Neural cell (in vitro differentiated cells): Measurements from ENCODE around the gene C19orf67.

ENCODE experiments used
- EZH2 ChIP-seq: fragments of 200-600, 300-800 bp; shearing (Covaris generic), sonication (generic); IDR thresholded peaks from 2 replicates; pipeline ENCODE4 v1.6.1; 2014; ENCODE audit warnings: antibody characterized with exemption, low read length, borderline replicate concordance, mild to moderate bottlenecking; ENCODE audit not compliant: insufficient read depth, poor library complexity, severe bottlenecking
- POLR2AphosphoS5 ChIP-seq: IDR thresholded peaks from 2 replicates; pipeline ENCODE4 v1.6.1; 2012
- RAD21 ChIP-seq: fragments of 450-650 bp; conservative IDR thresholded peaks from 2 replicates; pipeline ENCODE4 v1.6.1; 2014; ENCODE audit warnings: antibody characterized with exemption, mild to moderate bottlenecking, moderate library complexity
- TAF1 ChIP-seq: IDR thresholded peaks from 2 replicates; pipeline ENCODE4 v1.6.1; 2012; ENCODE audit warnings: low read depth
- TF ChIP-seq, protein P1 (sequence below): IDR thresholded peaks from 2 replicates; pipeline ENCODE4 v1.6.1; 2012; ENCODE audit warnings: borderline replicate concordance
- TF ChIP-seq, protein P2 (sequence below): fragments of 450-650 bp; IDR thresholded peaks from 2 replicates; pipeline ENCODE4 v1.5.1; 2014; ENCODE audit warnings: antibody characterized with exemption, mild to moderate bottlenecking, moderate library complexity; ENCODE audit not compliant: poor library complexity, severe bottlenecking

DNA sequence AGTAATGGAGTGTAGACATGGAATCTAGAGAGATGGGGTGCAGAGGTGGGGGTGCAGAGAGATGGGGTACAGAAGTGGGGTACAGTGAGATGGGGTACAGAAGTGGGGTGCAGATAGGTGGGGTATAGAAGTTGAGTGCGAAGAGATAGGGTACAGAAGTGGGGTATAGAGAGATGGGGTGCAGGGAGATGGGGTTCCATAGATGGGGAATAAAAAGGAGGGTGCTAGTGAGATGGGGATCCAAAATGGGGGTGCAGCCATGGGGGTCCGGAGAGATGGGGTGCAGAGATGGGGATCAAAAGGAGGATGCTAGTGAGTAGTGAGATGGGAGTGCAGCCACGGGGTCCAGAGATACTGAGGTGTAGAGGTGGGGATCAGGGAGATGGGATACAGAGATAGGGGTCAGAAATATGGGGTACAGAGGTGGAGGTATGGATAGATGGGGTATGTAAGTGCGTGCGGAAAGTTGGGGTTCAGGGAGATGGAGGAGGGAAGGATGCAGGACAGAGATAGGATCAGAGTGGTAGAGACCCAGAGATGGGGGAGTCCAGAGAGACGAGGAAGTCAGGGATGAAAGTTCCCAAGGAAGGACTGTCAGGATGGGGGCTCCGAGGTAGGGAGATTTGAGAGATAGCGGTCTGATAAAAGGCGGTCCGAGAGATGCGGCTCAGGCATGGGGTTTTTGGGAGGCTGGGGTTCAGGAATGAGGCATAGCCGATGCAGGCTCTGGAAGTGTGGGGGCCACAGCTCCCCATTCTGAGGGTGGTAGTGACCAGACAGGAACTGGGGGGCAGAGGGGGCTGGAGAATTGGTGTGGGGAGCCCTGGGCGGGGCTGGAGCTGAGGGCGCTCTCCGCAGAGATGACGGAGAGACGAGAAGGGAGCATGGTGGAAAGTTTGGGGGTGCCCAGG is 27.1 kb downstream of the C19orf67 start:
- TF ChIP-seq POLR2AphosphoS5 = no peak
- no peak for TF ChIP-seq RAD21
- TF ChIP-seq, protein P1, sequence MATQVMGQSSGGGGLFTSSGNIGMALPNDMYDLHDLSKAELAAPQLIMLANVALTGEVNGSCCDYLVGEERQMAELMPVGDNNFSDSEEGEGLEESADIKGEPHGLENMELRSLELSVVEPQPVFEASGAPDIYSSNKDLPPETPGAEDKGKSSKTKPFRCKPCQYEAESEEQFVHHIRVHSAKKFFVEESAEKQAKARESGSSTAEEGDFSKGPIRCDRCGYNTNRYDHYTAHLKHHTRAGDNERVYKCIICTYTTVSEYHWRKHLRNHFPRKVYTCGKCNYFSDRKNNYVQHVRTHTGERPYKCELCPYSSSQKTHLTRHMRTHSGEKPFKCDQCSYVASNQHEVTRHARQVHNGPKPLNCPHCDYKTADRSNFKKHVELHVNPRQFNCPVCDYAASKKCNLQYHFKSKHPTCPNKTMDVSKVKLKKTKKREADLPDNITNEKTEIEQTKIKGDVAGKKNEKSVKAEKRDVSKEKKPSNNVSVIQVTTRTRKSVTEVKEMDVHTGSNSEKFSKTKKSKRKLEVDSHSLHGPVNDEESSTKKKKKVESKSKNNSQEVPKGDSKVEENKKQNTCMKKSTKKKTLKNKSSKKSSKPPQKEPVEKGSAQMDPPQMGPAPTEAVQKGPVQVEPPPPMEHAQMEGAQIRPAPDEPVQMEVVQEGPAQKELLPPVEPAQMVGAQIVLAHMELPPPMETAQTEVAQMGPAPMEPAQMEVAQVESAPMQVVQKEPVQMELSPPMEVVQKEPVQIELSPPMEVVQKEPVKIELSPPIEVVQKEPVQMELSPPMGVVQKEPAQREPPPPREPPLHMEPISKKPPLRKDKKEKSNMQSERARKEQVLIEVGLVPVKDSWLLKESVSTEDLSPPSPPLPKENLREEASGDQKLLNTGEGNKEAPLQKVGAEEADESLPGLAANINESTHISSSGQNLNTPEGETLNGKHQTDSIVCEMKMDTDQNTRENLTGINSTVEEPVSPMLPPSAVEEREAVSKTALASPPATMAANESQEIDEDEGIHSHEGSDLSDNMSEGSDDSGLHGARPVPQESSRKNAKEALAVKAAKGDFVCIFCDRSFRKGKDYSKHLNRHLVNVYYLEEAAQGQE = no peak
- TF ChIP-seq, protein P2, sequence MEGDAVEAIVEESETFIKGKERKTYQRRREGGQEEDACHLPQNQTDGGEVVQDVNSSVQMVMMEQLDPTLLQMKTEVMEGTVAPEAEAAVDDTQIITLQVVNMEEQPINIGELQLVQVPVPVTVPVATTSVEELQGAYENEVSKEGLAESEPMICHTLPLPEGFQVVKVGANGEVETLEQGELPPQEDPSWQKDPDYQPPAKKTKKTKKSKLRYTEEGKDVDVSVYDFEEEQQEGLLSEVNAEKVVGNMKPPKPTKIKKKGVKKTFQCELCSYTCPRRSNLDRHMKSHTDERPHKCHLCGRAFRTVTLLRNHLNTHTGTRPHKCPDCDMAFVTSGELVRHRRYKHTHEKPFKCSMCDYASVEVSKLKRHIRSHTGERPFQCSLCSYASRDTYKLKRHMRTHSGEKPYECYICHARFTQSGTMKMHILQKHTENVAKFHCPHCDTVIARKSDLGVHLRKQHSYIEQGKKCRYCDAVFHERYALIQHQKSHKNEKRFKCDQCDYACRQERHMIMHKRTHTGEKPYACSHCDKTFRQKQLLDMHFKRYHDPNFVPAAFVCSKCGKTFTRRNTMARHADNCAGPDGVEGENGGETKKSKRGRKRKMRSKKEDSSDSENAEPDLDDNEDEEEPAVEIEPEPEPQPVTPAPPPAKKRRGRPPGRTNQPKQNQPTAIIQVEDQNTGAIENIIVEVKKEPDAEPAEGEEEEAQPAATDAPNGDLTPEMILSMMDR = no peak
- TF ChIP-seq TAF1 = no peak
- no peak for TF ChIP-seq EZH2
